ENCODE results near the gene SNX25.
"Not testable (repeated sequence)": the region's sequence is repeated elsewhere in the genome, so short reads cannot be mapped to it uniquely, and the experiment has no call there.

The SNX25 gene

GRCh38 chr4:185322803-185323202 lies 113.4 kb downstream of the SNX25 start:
- no peak for DNase-seq (ENCODE audit: insufficient read length, low spot score)
- no peak for TF ChIP-seq PAX5 (IDR thresholded peaks at IDR 0.05; ENCODE audit: insufficient read depth, low read length, severe bottlenecking)
- TF ChIP-seq TAF1 (IDR thresholded peaks at IDR 0.05; ENCODE audit: low read depth, low read length): no peak
- no peak for TF ChIP-seq POLR2A (IDR thresholded peaks at IDR 0.05; ENCODE audit: low read depth, low read length)
- TF ChIP-seq SPI1 (IDR thresholded peaks at IDR 0.05; ENCODE audit: low read depth, low read length): no peak
- TF ChIP-seq POU2F2 (IDR thresholded peaks at IDR 0.05; ENCODE audit: low read depth, low read length): no peak
- TF ChIP-seq POLR2AphosphoS5 (IDR thresholded peaks at IDR 0.05; ENCODE audit: low read depth, low read length): no peak
- FAIRE-seq: no peak

- FAIRE-seq (peak; percentile 54), DNase-seq (ENCODE audit: insufficient read length, low spot score) (no peak)
- TF ChIP-seq SPI1 (IDR thresholded peaks at IDR 0.05; ENCODE audit: low read depth, low read length): no peak
- no peak for TF ChIP-seq PAX5 (IDR thresholded peaks at IDR 0.05; ENCODE audit: insufficient read depth, low read length, severe bottlenecking)
- TF ChIP-seq POLR2AphosphoS5 (IDR thresholded peaks at IDR 0.05; ENCODE audit: low read depth, low read length): no peak
- TF ChIP-seq POLR2A (IDR thresholded peaks at IDR 0.05; ENCODE audit: low read depth, low read length): no peak
- TF ChIP-seq POU2F2 (IDR thresholded peaks at IDR 0.05; ENCODE audit: low read depth, low read length): no peak
- TF ChIP-seq TAF1 (IDR thresholded peaks at IDR 0.05; ENCODE audit: low read depth, low read length): no peak
Measured at GRCh38 chr4:185323606-185324005, 114.2 kb downstream of the SNX25 start.

- not testable (repeated sequence) for DNase-seq (ENCODE audit: insufficient read length, low spot score); FAIRE-seq
Measured at GRCh38 chr4:185324361-185324760, 115.0 kb downstream of the SNX25 start.

- FAIRE-seq; DNase-seq (ENCODE audit: insufficient read length, low spot score): not testable (repeated sequence)
Measured at GRCh38 chr4:185325721-185326120, 116.3 kb downstream of the SNX25 start.

- TF ChIP-seq POLR2A (IDR thresholded peaks at IDR 0.05; ENCODE audit: low read depth, low read length) (no peak), SPI1 (IDR thresholded peaks at IDR 0.05; ENCODE audit: low read depth, low read length) (no peak), POU2F2 (IDR thresholded peaks at IDR 0.05; ENCODE audit: low read depth, low read length) (no peak), TAF1 (IDR thresholded peaks at IDR 0.05; ENCODE audit: low read depth, low read length) (no peak), POLR2AphosphoS5 (IDR thresholded peaks at IDR 0.05; ENCODE audit: low read depth, low read length) (no peak), PAX5 (IDR thresholded peaks at IDR 0.05; ENCODE audit: insufficient read depth, low read length, severe bottlenecking) (no peak)
- DNase-seq (ENCODE audit: insufficient read length, low spot score): no peak
- no peak for FAIRE-seq
Measured at GRCh38 chr4:185328586-185328985, 119.2 kb downstream of the SNX25 start.

- DNase-seq (ENCODE audit: insufficient read length, low spot score): not testable (repeated sequence)
- peak; percentile 11; the same call in 1 of the 2 replicates for TF ChIP-seq POU2F2 (IDR thresholded peaks at IDR 0.05; ENCODE audit: low read depth, low read length)
- FAIRE-seq: peak; percentile 64
Measured at GRCh38 chr4:185329879-185330510, 120.6 kb downstream of the SNX25 start.

- DNase-seq (ENCODE audit: insufficient read length, low spot score): no peak
- peak; percentile 64 for FAIRE-seq
- TF ChIP-seq POLR2A (IDR thresholded peaks at IDR 0.05; ENCODE audit: low read depth, low read length): no peak
- TF ChIP-seq SPI1 (IDR thresholded peaks at IDR 0.05; ENCODE audit: low read depth, low read length): no peak
- no peak for TF ChIP-seq TAF1 (IDR thresholded peaks at IDR 0.05; ENCODE audit: low read depth, low read length)
- no peak for TF ChIP-seq POU2F2 (IDR thresholded peaks at IDR 0.05; ENCODE audit: low read depth, low read length)
- no peak for TF ChIP-seq PAX5 (IDR thresholded peaks at IDR 0.05; ENCODE audit: insufficient read depth, low read length, severe bottlenecking)
- no peak for TF ChIP-seq POLR2AphosphoS5 (IDR thresholded peaks at IDR 0.05; ENCODE audit: low read depth, low read length)
Measured at GRCh38 chr4:185332575-185333464, 123.4 kb downstream of the SNX25 start.

- TF ChIP-seq TAF1 (IDR thresholded peaks at IDR 0.05; ENCODE audit: low read depth, low read length) (no peak), SPI1 (IDR thresholded peaks at IDR 0.05; ENCODE audit: low read depth, low read length) (no peak), POU2F2 (IDR thresholded peaks at IDR 0.05; ENCODE audit: low read depth, low read length) (no peak), PAX5 (IDR thresholded peaks at IDR 0.05; ENCODE audit: insufficient read depth, low read length, severe bottlenecking) (no peak)
- FAIRE-seq (no peak), DNase-seq (ENCODE audit: insufficient read length, low spot score) (no peak)
Measured at GRCh38 chr4:185334326-185334725, 124.9 kb downstream of the SNX25 start.

GRCh38 chr4:185335579-185335978 lies 126.2 kb downstream of the SNX25 start:
- DNase-seq (ENCODE audit: insufficient read length, low spot score): no peak
- no peak for TF ChIP-seq POU2F2 (IDR thresholded peaks at IDR 0.05; ENCODE audit: low read depth, low read length)
- TF ChIP-seq TAF1 (IDR thresholded peaks at IDR 0.05; ENCODE audit: low read depth, low read length): no peak
- TF ChIP-seq POLR2A (IDR thresholded peaks at IDR 0.05; ENCODE audit: low read depth, low read length): no peak
- no peak for TF ChIP-seq POLR2AphosphoS5 (IDR thresholded peaks at IDR 0.05; ENCODE audit: low read depth, low read length)
- no peak for TF ChIP-seq SPI1 (IDR thresholded peaks at IDR 0.05; ENCODE audit: low read depth, low read length)
- no peak for TF ChIP-seq PAX5 (IDR thresholded peaks at IDR 0.05; ENCODE audit: insufficient read depth, low read length, severe bottlenecking)
- FAIRE-seq: peak; percentile 75

- FAIRE-seq: no peak
- TF ChIP-seq SPI1 (IDR thresholded peaks at IDR 0.05; ENCODE audit: low read depth, low read length) (no peak), POLR2A (IDR thresholded peaks at IDR 0.05; ENCODE audit: low read depth, low read length) (no peak), POLR2AphosphoS5 (IDR thresholded peaks at IDR 0.05; ENCODE audit: low read depth, low read length) (no peak), PAX5 (IDR thresholded peaks at IDR 0.05; ENCODE audit: insufficient read depth, low read length, severe bottlenecking) (no peak), POU2F2 (IDR thresholded peaks at IDR 0.05; ENCODE audit: low read depth, low read length) (0 out of 2 replicates have a peak, but pooled peaks have one; percentile 45), TAF1 (IDR thresholded peaks at IDR 0.05; ENCODE audit: low read depth, low read length) (no peak)
- no peak for DNase-seq (ENCODE audit: insufficient read length, low spot score)
Measured at GRCh38 chr4:185339941-185340340, 130.5 kb downstream of the SNX25 start.
